ENCODE data around the gene MAGEA2B.
"Not testable (repeated sequence)": the region's sequence is repeated elsewhere in the genome, so short reads cannot be mapped to it uniquely, and the experiment has no call there.

- TF ChIP-seq CTCF (IDR thresholded peaks at IDR 0.05 in 4 of 5, conservative IDR thresholded peaks at IDR 0.05 in 1 of 5); POLR2A (IDR thresholded peaks at IDR 0.05): not testable (repeated sequence)
Observed at GRCh38 chrX:152754871-152755270, 40.4 kb downstream of the MAGEA2B start.
